H9 (cell line): ENCODE measurements around the gene INTS13. TPM values are rescaled to one million over a fixed set of nuclear protein-coding genes. Genes with fewer than 3 reads are reported as not detected.

Experiments
- DNase-seq: peaks from one replicate; pipeline ENCODE4 v3.0.0-alpha.2; 2017
- H2AFZ ChIP-seq: one replicate; pipeline ENCODE4 v1.6.1; 2013; ENCODE audit warnings: mild to moderate bottlenecking, low read length, control low read depth, moderate library complexity
- H2AK5ac ChIP-seq: 2 replicates; pipeline ENCODE4 v1.6.1; 2013; ENCODE audit warnings: low read length, control low read depth, mixed read lengths; ENCODE audit not compliant: insufficient read length
- H2BK120ac ChIP-seq: one replicate; pipeline ENCODE4 v1.6.1; 2013; ENCODE audit warnings: low read depth, mild to moderate bottlenecking, low read length, control low read depth, inconsistent platforms; ENCODE audit not compliant: poor library complexity, severe bottlenecking
- H2BK12ac ChIP-seq: 2 replicates; pipeline ENCODE4 v1.6.1; 2013; ENCODE audit warnings: low read length, control low read depth, mixed read lengths, low read depth; ENCODE audit not compliant: insufficient read length
- H2BK15ac ChIP-seq: 2 replicates; pipeline ENCODE4 v1.6.1; 2013; ENCODE audit warnings: low read depth, low read length, control low read depth
- H2BK20ac ChIP-seq: one replicate; pipeline ENCODE4 v1.6.1; 2013; ENCODE audit warnings: low read depth, mild to moderate bottlenecking, low read length, control low read depth, inconsistent platforms; ENCODE audit not compliant: poor library complexity, severe bottlenecking
- H2BK5ac ChIP-seq: 2 replicates; pipeline ENCODE4 v1.6.1; 2013; ENCODE audit warnings: low read length, control low read depth, mixed read lengths; ENCODE audit not compliant: insufficient read length
- H3K14ac ChIP-seq: 2 replicates; pipeline ENCODE4 v1.6.1; 2013; ENCODE audit warnings: low read length, control low read depth; ENCODE audit not compliant: insufficient read depth
- H3K18ac ChIP-seq: 2 replicates; pipeline ENCODE4 v1.6.1; 2013; ENCODE audit warnings: low read depth, mild to moderate bottlenecking, mixed read lengths, low read length, control low read depth; ENCODE audit not compliant: insufficient read length
- H3K23ac ChIP-seq: 2 replicates; pipeline ENCODE4 v1.6.1; 2013; ENCODE audit warnings: low read length, control low read depth, mixed read lengths, low read depth; ENCODE audit not compliant: insufficient read length
- H3K23me2 ChIP-seq: 2 replicates; pipeline ENCODE4 v1.6.1; 2013; ENCODE audit warnings: low read depth, mild to moderate bottlenecking, mixed read lengths, low read length, control low read depth; ENCODE audit not compliant: insufficient read length, poor library complexity, severe bottlenecking
- H3K27ac ChIP-seq: 2 replicates; pipeline ENCODE4 v1.5.1; 2013; ENCODE audit warnings: low read length, control low read depth, mixed read lengths, low read depth; ENCODE audit not compliant: insufficient read length
- H3K27me3 ChIP-seq: 2 replicates; pipeline ENCODE4 v1.6.1; 2013; ENCODE audit warnings: low read length, control low read depth, inconsistent platforms; ENCODE audit not compliant: insufficient read depth
- H3K4ac ChIP-seq: 2 replicates; pipeline ENCODE4 v1.6.1; 2013; ENCODE audit warnings: low read depth, mild to moderate bottlenecking, control low read depth, inconsistent platforms, low read length, moderate library complexity
- H3K4me1 ChIP-seq: 2 replicates; pipeline ENCODE4 v1.6.1; 2013; ENCODE audit warnings: low read length, control low read depth, inconsistent platforms; ENCODE audit not compliant: insufficient read depth
- H3K4me2 ChIP-seq: 2 replicates; pipeline ENCODE4 v1.6.1; 2013; ENCODE audit warnings: low read length, control low read depth, mixed read lengths; ENCODE audit not compliant: insufficient read length, insufficient read depth
- H3K56ac ChIP-seq: 2 replicates; pipeline ENCODE4 v1.6.1; 2013; ENCODE audit warnings: low read depth, mild to moderate bottlenecking, mixed read lengths, low read length, control low read depth; ENCODE audit not compliant: insufficient read length
- H3K79me1 ChIP-seq: 2 replicates; pipeline ENCODE4 v1.6.1; 2013; ENCODE audit warnings: low read depth, mild to moderate bottlenecking, moderate library complexity, low read length, control low read depth, inconsistent platforms; ENCODE audit not compliant: insufficient read depth, poor library complexity, severe bottlenecking
- H3K79me2 ChIP-seq: 2 replicates; pipeline ENCODE4 v1.6.1; 2013; ENCODE audit warnings: low read length, control low read depth, inconsistent platforms; ENCODE audit not compliant: insufficient read depth
- H3K9ac ChIP-seq: 2 replicates; pipeline ENCODE4 v1.6.1; 2013; ENCODE audit warnings: low read length, control low read depth, mixed read lengths; ENCODE audit not compliant: insufficient read length; ENCODE audit errors: extremely low read depth
- H3K9me3 ChIP-seq: one replicate; pipeline ENCODE4 v1.6.1; 2013; ENCODE audit warnings: low read depth, low read length, inconsistent platforms; ENCODE audit not compliant: control insufficient read depth
- H3T11ph ChIP-seq: one replicate; pipeline ENCODE4 v1.6.1; 2013; ENCODE audit warnings: mild to moderate bottlenecking, low read length, control low read depth, inconsistent platforms
- H4K20me1 ChIP-seq: one replicate; pipeline ENCODE4 v1.6.1; 2013; ENCODE audit not compliant: control insufficient read depth, insufficient read length, insufficient read depth
- H4K5ac ChIP-seq: 2 replicates; pipeline ENCODE4 v1.6.1; 2013; ENCODE audit warnings: low read depth, mild to moderate bottlenecking, mixed read lengths, low read length, control low read depth; ENCODE audit not compliant: insufficient read length
- H4K8ac ChIP-seq: replicated peaks from 2 replicates; pipeline ENCODE4 v1.6.1; 2013; ENCODE audit warnings: low read length, control low read depth, mixed read lengths, low read depth; ENCODE audit not compliant: insufficient read length
- H4K91ac ChIP-seq: 2 replicates; pipeline ENCODE4 v1.6.1; 2013; ENCODE audit warnings: low read depth, mild to moderate bottlenecking, moderate library complexity, mixed read lengths, low read length, control low read depth; ENCODE audit not compliant: insufficient read length
- H3K27ac Mint-ChIP-seq, 3 experiments: 2 replicates in 2 of 3; 3 replicates in 1 of 3; pipeline ENCODE4 v1.8.0; 2020 to 2021; ENCODE audit warnings: mixed read lengths in 3 of 3, mild to moderate bottlenecking in 1 of 3, moderate library complexity in 1 of 3
- H3K27me3 Mint-ChIP-seq: 2 replicates; pipeline ENCODE4 v1.8.0; 2021; ENCODE audit warnings: low read depth, mild to moderate bottlenecking, moderate library complexity, mixed read lengths
- H3K36me3 Mint-ChIP-seq, 3 experiments: 2 replicates in 2 of 3; 3 replicates in 1 of 3; pipeline ENCODE4 v1.8.0; 2020 to 2021; ENCODE audit warnings: low read depth in 3 of 3, mixed read lengths in 3 of 3; ENCODE audit not compliant: insufficient read depth in 1 of 3
- H3K4me1 Mint-ChIP-seq, 2 experiments: 2 replicates each; pipeline ENCODE4 v1.8.0; 2020; ENCODE audit warnings: mixed read lengths in 2 of 2
- H3K4me3 Mint-ChIP-seq, 2 experiments: 2 replicates in 1 of 2; 3 replicates in 1 of 2; pipeline ENCODE4 v1.8.0; 2020 to 2021; ENCODE audit warnings: mild to moderate bottlenecking in 2 of 2, mixed read lengths in 2 of 2, moderate library complexity in 1 of 2
- H3K9me3 Mint-ChIP-seq, 2 experiments: 2 replicates in 1 of 2; 3 replicates in 1 of 2; pipeline ENCODE4 v1.8.0; 2020; ENCODE audit warnings: mild to moderate bottlenecking in 2 of 2, mixed read lengths in 2 of 2, moderate library complexity in 1 of 2
- WGBS: extraction: QIAGEN DNeasy Blood & Tissue Kit; methylation state at CpG from one replicate; pipeline ENCODE4 v1.1.7; 2013; ENCODE audit warnings: missing lambda C conversion rate, low lambda C conversion rate, mixed read lengths; ENCODE audit not compliant: insufficient read length; ENCODE audit errors: extremely low coverage; 5-methylcytosine and 5-hydroxymethylcytosine counted together
- total RNA-seq: library from RNA; stranded (reverse); gene quantifications from 2 replicates; pipeline ENCODE4 v1.2.1, GENCODE V29; 2021
- TF ChIP-seq, protein P1 (sequence below): fragments of 200-600 bp; sonication (generic); conservative IDR thresholded peaks from 3 replicates; pipeline ENCODE4 v1.8.0; 2021; ENCODE audit warnings: antibody characterized with exemption, mild to moderate bottlenecking

The INTS13 gene
- total RNA-seq, 1 experiment from 2014 or later, result 39.1 TPM

DNA sequence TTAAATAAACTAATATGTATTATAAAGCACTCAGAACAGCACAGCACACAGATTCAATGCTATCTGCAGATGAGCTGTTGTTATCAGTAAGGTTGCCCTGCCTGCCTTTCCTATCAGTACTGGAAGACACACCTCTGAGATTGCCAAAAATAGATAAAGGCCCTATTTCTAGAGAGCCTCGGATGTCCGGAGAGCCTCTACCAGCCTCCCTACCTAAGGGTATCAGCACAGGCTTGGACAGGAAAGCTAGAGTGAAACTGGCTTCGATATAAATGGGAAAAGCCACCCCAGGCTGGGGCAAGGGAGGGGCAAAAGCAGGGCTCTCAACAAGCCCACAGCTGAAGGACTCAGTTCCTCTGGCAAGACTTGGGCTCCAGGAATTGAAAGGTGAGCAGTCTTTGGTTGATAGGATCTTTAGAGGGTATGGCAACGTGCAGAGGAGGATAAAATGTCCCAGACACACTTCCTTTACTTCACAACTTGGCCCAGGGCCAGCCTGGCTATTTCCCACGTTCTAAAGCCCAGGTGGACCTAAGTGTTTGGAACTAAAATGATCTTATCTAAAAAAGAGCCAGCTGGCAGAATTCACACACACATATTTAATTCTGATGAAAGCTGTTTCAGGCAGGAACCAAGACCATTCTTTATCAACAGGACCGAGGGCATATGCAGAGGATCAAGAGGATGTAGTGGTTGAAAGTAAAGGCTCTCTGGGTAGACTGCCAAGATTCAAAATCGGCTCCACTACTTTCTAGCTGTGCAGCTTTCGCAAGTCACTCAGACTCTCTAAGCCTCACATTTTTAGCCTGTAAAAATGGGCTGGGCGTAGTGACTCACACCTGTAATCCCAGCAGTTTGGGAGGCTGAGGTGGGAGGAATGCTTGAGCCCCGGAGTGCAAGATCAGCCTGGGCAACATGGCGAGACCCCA lies 67.0 kb downstream of the INTS13 start:
- Histone ChIP-seq H3K14ac (no peak overlapping the region), H2BK20ac (no peak overlapping the region), H3K4me1 (no peaks in the 10 kb centered on the region), H2AK5ac (no peak overlapping the region), H3K56ac (no peak overlapping the region), H4K5ac (no peak overlapping the region), H3K23me2 (no peaks in the 10 kb centered on the region), H4K91ac (no peak overlapping the region), H2BK12ac (no peak overlapping the region), H3K9me3 (no peaks in the 10 kb centered on the region), H2BK120ac (no peak overlapping the region), H3K79me1 (no peaks in the 10 kb centered on the region), H3K4me2 (no peak overlapping the region), H3K23ac (no peak overlapping the region), H4K8ac (no peak overlapping the region), H3K9ac (no peak overlapping the region), H2BK5ac (no peak overlapping the region), H3K79me2 (no peaks in the 10 kb centered on the region), H3K4ac (no peak overlapping the region), H2BK15ac (no peak overlapping the region), H3T11ph (no peak overlapping the region), H4K20me1 (no peaks in the 10 kb centered on the region), H3K27ac (no peak overlapping the region), H2AFZ (no peak overlapping the region), H3K18ac (no peak overlapping the region), H3K27me3 (no peaks in the 10 kb centered on the region)
- Mint-ChIP-seq H3K27me3 (no peaks in the 10 kb centered on the region), H3K36me3 (no peaks in the 10 kb centered on the region), H3K9me3 (no peaks in the 10 kb centered on the region), H3K4me1 (no peaks in the 10 kb centered on the region), H3K4me3 (no peak overlapping the region), H3K27ac (no peak overlapping the region; a peak in 2 of 7 replicates)
- DNase-seq, result no peak
- no CpG with 5 or more reads among the region's 11 CpGs for WGBS
- TF ChIP-seq, protein P1, sequence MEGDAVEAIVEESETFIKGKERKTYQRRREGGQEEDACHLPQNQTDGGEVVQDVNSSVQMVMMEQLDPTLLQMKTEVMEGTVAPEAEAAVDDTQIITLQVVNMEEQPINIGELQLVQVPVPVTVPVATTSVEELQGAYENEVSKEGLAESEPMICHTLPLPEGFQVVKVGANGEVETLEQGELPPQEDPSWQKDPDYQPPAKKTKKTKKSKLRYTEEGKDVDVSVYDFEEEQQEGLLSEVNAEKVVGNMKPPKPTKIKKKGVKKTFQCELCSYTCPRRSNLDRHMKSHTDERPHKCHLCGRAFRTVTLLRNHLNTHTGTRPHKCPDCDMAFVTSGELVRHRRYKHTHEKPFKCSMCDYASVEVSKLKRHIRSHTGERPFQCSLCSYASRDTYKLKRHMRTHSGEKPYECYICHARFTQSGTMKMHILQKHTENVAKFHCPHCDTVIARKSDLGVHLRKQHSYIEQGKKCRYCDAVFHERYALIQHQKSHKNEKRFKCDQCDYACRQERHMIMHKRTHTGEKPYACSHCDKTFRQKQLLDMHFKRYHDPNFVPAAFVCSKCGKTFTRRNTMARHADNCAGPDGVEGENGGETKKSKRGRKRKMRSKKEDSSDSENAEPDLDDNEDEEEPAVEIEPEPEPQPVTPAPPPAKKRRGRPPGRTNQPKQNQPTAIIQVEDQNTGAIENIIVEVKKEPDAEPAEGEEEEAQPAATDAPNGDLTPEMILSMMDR, result no peak
